Activated CD4-positive, alpha-beta T cell treated with anti-CD3 and anti-CD28 coated beads for 36 hours (primary cell): ENCODE results near the gene PMS1. TPM values are rescaled to one million over a fixed set of nuclear protein-coding genes. Genes with fewer than 3 reads are reported as not detected.

Experiments
- ATAC-seq: fragments of 200-7000 bp; cut with Tn5 transposase; one replicate; pipeline ENCODE4 v1.10.0; 2021; ENCODE audit warnings: mild to moderate bottlenecking, moderate library complexity
- CTCF ChIA-PET: fragments of 350-600 bp; sonication (Branson Sonifier 250); formaldehyde crosslinking; loops from one replicate; lab custom pipeline; 2021; ENCODE audit warnings: antibody characterized with exemption; lab: Charles Lee
- POLR2A ChIA-PET: fragments of 350-600 bp; sonication (Branson Sonifier 250); formaldehyde crosslinking; loops from one replicate; lab custom pipeline; 2021; ENCODE audit warnings: antibody characterized with exemption, inconsistent platforms; lab: Charles Lee
- DNase-seq: peaks from one replicate; pipeline ENCODE4 v3.0.0-alpha.2; 2020
- H3K27ac Mint-ChIP-seq: one replicate; pipeline ENCODE4 v1.8.0; 2021; ENCODE audit warnings: mixed read lengths
- H3K27me3 Mint-ChIP-seq: one replicate; pipeline ENCODE4 v1.8.0; 2021; ENCODE audit warnings: mixed read lengths
- H3K36me3 Mint-ChIP-seq: one replicate; pipeline ENCODE4 v1.8.0; 2021; ENCODE audit warnings: low read depth, mixed read lengths
- H3K4me1 Mint-ChIP-seq: one replicate; pipeline ENCODE4 v1.8.0; 2021; ENCODE audit warnings: mixed read lengths
- H3K4me3 Mint-ChIP-seq: one replicate; pipeline ENCODE4 v1.8.0; 2021; ENCODE audit warnings: mild to moderate bottlenecking, moderate library complexity, mixed read lengths
- H3K9me3 Mint-ChIP-seq: one replicate; pipeline ENCODE4 v1.8.0; 2021; ENCODE audit warnings: low read depth, mixed read lengths
- intact Hi-C, 2 experiments: fragments of 100-400 bp; cut with DNase I in 1 of 2; cut with micrococcal nuclease in 1 of 2; formaldehyde crosslinking; loops; one replicate each; pipeline versions ENCODE4 v1.14.2 to v1.15.1; 2022 to 2024; cut with DNase I, micrococcal nuclease
- total RNA-seq, 2 experiments: library from RNA; stranded (reverse); gene quantifications; one replicate each; pipeline ENCODE4 v1.2.3, GENCODE V29; 2021

PMS1 gene
- total RNA-seq, 2 experiments from 2014 or later: 45.8 to 47.4 TPM

- no peak for ATAC-seq
- Mint-ChIP-seq H3K36me3 (peaks cover 39% of the 10 kb centered on the region), H3K27ac (no peak overlapping the region), H3K4me1 (no peaks in the 10 kb centered on the region), H3K27me3 (no peaks in the 10 kb centered on the region), H3K4me3 (no peak overlapping the region), H3K9me3 (no peaks in the 10 kb centered on the region)
- intact Hi-C loops: no loop called here
- CTCF ChIA-PET: interaction anchor here (0.7 kb wide), 1 partner anchor 881 kb away, joined by 3 read pairs; no protein-coding TSS in a partner anchor
- POLR2A ChIA-PET: no interaction called here
- no peak for DNase-seq
These were observed 78.5 kb downstream of the PMS1 start for GRCh38 chr2:189862751-189863150.

GRCh38 chr2:189865826-189866225 is 81.6 kb downstream of the PMS1 start:
- H3K4me1 Mint-ChIP-seq: no peaks in the 10 kb centered on the region
- CTCF ChIA-PET: no interaction called here
- intact Hi-C loops: no loop called here
- POLR2A ChIA-PET: no interaction called here
- H3K9me3 Mint-ChIP-seq: no peaks in the 10 kb centered on the region
- H3K27me3 Mint-ChIP-seq: no peaks in the 10 kb centered on the region
- ATAC-seq: no peak
- peaks cover 36% of the 10 kb centered on the region for H3K36me3 Mint-ChIP-seq
- H3K4me3 Mint-ChIP-seq: no peak overlapping the region
- H3K27ac Mint-ChIP-seq: no peak overlapping the region
- no peak for DNase-seq

GRCh38 chr2:189866296-189866695 is 82.0 kb downstream of the PMS1 start:
- ATAC-seq (no peak), DNase-seq (no peak)
- POLR2A ChIA-PET: no interaction called here
- no peak overlapping the region for H3K27ac Mint-ChIP-seq
- intact Hi-C loops: no loop called here
- CTCF ChIA-PET: no interaction called here
- H3K27me3 Mint-ChIP-seq: no peaks in the 10 kb centered on the region
- H3K9me3 Mint-ChIP-seq: no peaks in the 10 kb centered on the region
- no peaks in the 10 kb centered on the region for H3K4me1 Mint-ChIP-seq
- H3K36me3 Mint-ChIP-seq: peaks cover 39% of the 10 kb centered on the region
- H3K4me3 Mint-ChIP-seq: no peak overlapping the region

GRCh38 chr2:189868896-189869295 is 84.6 kb downstream of the PMS1 start:
- Mint-ChIP-seq H3K36me3 (peaks cover 33% of the 10 kb centered on the region), H3K4me3 (no peak overlapping the region), H3K9me3 (no peaks in the 10 kb centered on the region), H3K27ac (no peak overlapping the region), H3K4me1 (no peaks in the 10 kb centered on the region), H3K27me3 (no peaks in the 10 kb centered on the region)
- intact Hi-C loops: no loop called here
- ATAC-seq (no peak), DNase-seq (no peak)
- POLR2A ChIA-PET: no interaction called here
- CTCF ChIA-PET: no interaction called here

GRCh38 chr2:189870381-189871085 is 86.3 kb downstream of the PMS1 start:
- no peaks in the 10 kb centered on the region for H3K27me3 Mint-ChIP-seq
- intact Hi-C loops: no loop called here
- H3K4me3 Mint-ChIP-seq: no peak overlapping the region
- peaks cover 13% of the 10 kb centered on the region for H3K4me1 Mint-ChIP-seq
- peaks cover 2% of the 10 kb centered on the region for H3K9me3 Mint-ChIP-seq
- CTCF ChIA-PET: no interaction called here
- no peak overlapping the region for H3K27ac Mint-ChIP-seq
- H3K36me3 Mint-ChIP-seq: peaks cover 42% of the 10 kb centered on the region
- DNase-seq: no peak
- no peak for ATAC-seq
- POLR2A ChIA-PET: no interaction called here

- H3K4me1 Mint-ChIP-seq: peaks cover 13% of the 10 kb centered on the region
- intact Hi-C loops: no loop called here
- H3K36me3 Mint-ChIP-seq: peaks cover 50% of the 10 kb centered on the region
- no peaks in the 10 kb centered on the region for H3K27me3 Mint-ChIP-seq
- ChIA-PET CTCF (no interaction called here), POLR2A (no interaction called here)
- H3K27ac Mint-ChIP-seq: no peak overlapping the region
- no peak overlapping the region for H3K4me3 Mint-ChIP-seq
- ATAC-seq (no peak), DNase-seq (no peak)
- peaks cover 2% of the 10 kb centered on the region for H3K9me3 Mint-ChIP-seq
These were observed 89.4 kb downstream of the PMS1 start for GRCh38 chr2:189873696-189874095.

- H3K27me3 Mint-ChIP-seq: no peaks in the 10 kb centered on the region
- H3K36me3 Mint-ChIP-seq: peaks cover 50% of the 10 kb centered on the region
- intact Hi-C loops: no loop called here
- ChIA-PET POLR2A (no interaction called here), CTCF (interaction anchor here (0.8 kb wide), 1 partner anchor 461 kb away, joined by 4 read pairs; no protein-coding TSS in a partner anchor)
- peaks cover 2% of the 10 kb centered on the region for H3K9me3 Mint-ChIP-seq
- DNase-seq (no peak), ATAC-seq (peak; percentile 85)
- no peak overlapping the region for H3K4me3 Mint-ChIP-seq
- H3K27ac Mint-ChIP-seq: peak overlapping the region; percentile 55
- H3K4me1 Mint-ChIP-seq: peaks cover 13% of the 10 kb centered on the region
These were observed 90.5 kb downstream of the PMS1 start for GRCh38 chr2:189874586-189875320.

GRCh38 chr2:189876271-189876670 is 92.0 kb downstream of the PMS1 start:
- ChIA-PET CTCF (no interaction called here), POLR2A (no interaction called here)
- Mint-ChIP-seq H3K4me1 (peaks cover 13% of the 10 kb centered on the region), H3K27me3 (no peaks in the 10 kb centered on the region), H3K4me3 (no peak overlapping the region), H3K36me3 (peaks cover 46% of the 10 kb centered on the region), H3K27ac (no peak overlapping the region), H3K9me3 (peaks cover 2% of the 10 kb centered on the region)
- no peak for DNase-seq
- no peak for ATAC-seq
- intact Hi-C loops: no loop called here

GRCh38 chr2:189879716-189880081 is 95.4 kb downstream of the PMS1 start:
- ATAC-seq: no peak
- DNase-seq: no peak
- Mint-ChIP-seq H3K4me3 (no peak overlapping the region), H3K27ac (no peak overlapping the region), H3K9me3 (peaks cover 2% of the 10 kb centered on the region), H3K36me3 (peaks cover 28% of the 10 kb centered on the region), H3K4me1 (peaks cover 8% of the 10 kb centered on the region), H3K27me3 (no peaks in the 10 kb centered on the region)
- intact Hi-C loops: no loop called here
- ChIA-PET POLR2A (no interaction called here), CTCF (no interaction called here)

- H3K36me3 Mint-ChIP-seq: peaks cover 20% of the 10 kb centered on the region
- peaks cover under 1% of the 10 kb centered on the region for H3K9me3 Mint-ChIP-seq
- no peak overlapping the region for H3K27ac Mint-ChIP-seq
- H3K4me1 Mint-ChIP-seq: peaks cover under 1% of the 10 kb centered on the region
- no peak overlapping the region for H3K4me3 Mint-ChIP-seq
- CTCF ChIA-PET: interaction anchor here (0.9 kb wide), 1 partner anchor 23 kb away, joined by 3 read pairs; no protein-coding TSS in a partner anchor
- DNase-seq (no peak), ATAC-seq (no peak)
- POLR2A ChIA-PET: interaction anchor here (0.5 kb wide), 1 partner anchor 42 kb away, joined by 3 read pairs; no protein-coding TSS in a partner anchor
- intact Hi-C loops: no loop called here
- H3K27me3 Mint-ChIP-seq: no peaks in the 10 kb centered on the region
These were observed 96.2 kb downstream of the PMS1 start for GRCh38 chr2:189880429-189880828.

GRCh38 chr2:189880832-189881492 is 96.7 kb downstream of the PMS1 start:
- no peak for ATAC-seq
- CTCF ChIA-PET: interaction anchor here (0.6 to 0.9 kb wide), 3 partner anchors 20 to 191 kb away, joined by 3 read pairs; no protein-coding TSS in a partner anchor
- intact Hi-C loops: no loop called here
- Mint-ChIP-seq H3K9me3 (no peaks in the 10 kb centered on the region), H3K4me3 (no peak overlapping the region), H3K4me1 (no peaks in the 10 kb centered on the region), H3K36me3 (peaks cover 18% of the 10 kb centered on the region), H3K27ac (no peak overlapping the region), H3K27me3 (no peaks in the 10 kb centered on the region)
- DNase-seq: no peak
- POLR2A ChIA-PET: interaction anchor here (0.5 kb wide), 1 partner anchor 42 kb away, joined by 3 read pairs; no protein-coding TSS in a partner anchor
